AG09319 (cell line): Measurements from ENCODE around the gene UNC13C.

Experiments used
- DNase-seq: peaks from one replicate; pipeline ENCODE4 v3.0.0-alpha.2; 2010; ENCODE audit warnings: low read depth; ENCODE audit errors: extremely low read depth
- CTCF ChIP-seq: IDR thresholded peaks from 2 replicates; pipeline ENCODE4 v1.5.1; 2011; ENCODE audit warnings: low read depth, mild to moderate bottlenecking, inconsistent platforms, low read length, moderate library complexity

The UNC13C gene

GRCh38 chr15:54660356-54660755, 682.1 kb downstream of the UNC13C start:
- TF ChIP-seq CTCF = no peak
- no peak for DNase-seq

GRCh38 chr15:54675241-54675640, 697.0 kb downstream of the UNC13C start:
- TF ChIP-seq CTCF = no peak
- DNase-seq = no peak

- DNase-seq = no peak
- TF ChIP-seq CTCF = no peak
Measured at GRCh38 chr15:54681584-54681983, 703.3 kb downstream of the UNC13C start.
